Upper lobe of left lung (tissue), 6 donors: ENCODE measurements around the gene GDF3. TPM values are rescaled to one million over a fixed set of nuclear protein-coding genes. Genes with fewer than 3 reads are reported as not detected.
"Not testable (repeated sequence)": the region's sequence is repeated elsewhere in the genome, so short reads cannot be mapped to it uniquely, and the experiment has no call there.

ENCODE experiments used
- ATAC-seq, 2 donors: fragments of 200-7000 bp; cut with Tn5 transposase; one replicate each; pipeline ENCODE4 v1.9.1; 2022; ENCODE audit warnings: mild to moderate bottlenecking in 2 of 2, moderate library complexity in 2 of 2; ENCODE audit not compliant: low FRiP score in 2 of 2
- DNase-seq, 2 donors: peaks; one replicate each; pipeline ENCODE4 v3.0.0-alpha.2; 2019 to 2020
- H3K27ac ChIP-seq, 4 donors: fragments of 200-600 bp; sonication (generic); one replicate each; pipeline ENCODE4 v1.5.1; 2016 to 2019
- H3K27me3 ChIP-seq, 4 donors: fragments of 200-600 bp; sonication (generic); one replicate each; pipeline ENCODE4 v1.5.1; 2017 to 2019
- H3K36me3 ChIP-seq, 4 donors: fragments of 200-600 bp; sonication (generic); one replicate each; pipeline ENCODE4 v1.5.1; 2016 to 2019
- H3K4me1 ChIP-seq, 4 donors: fragments of 200-600 bp; sonication (generic); one replicate each; pipeline ENCODE4 v1.5.1; 2018 to 2019
- H3K4me3 ChIP-seq, 4 donors: fragments of 200-600 bp; sonication (generic); one replicate each; pipeline ENCODE4 v1.5.1; 2017 to 2019; ENCODE audit warnings: mild to moderate bottlenecking in 2 of 4, moderate library complexity in 1 of 4
- H3K9me3 ChIP-seq, 4 donors: fragments of 200-600 bp; sonication (generic); one replicate each; pipeline ENCODE4 v1.5.1; 2018 to 2019
- CTCF ChIP-seq, 6 experiments: fragments of 450-650 bp in 4 of 6; fragments of 200-600 bp in 2 of 6; sonication (generic) in 2 of 6; IDR thresholded peaks; one replicate each; pipeline ENCODE4 v1.5.1; 2016 to 2019; ENCODE audit warnings: antibody characterized with exemption in 6 of 6
- EP300 ChIP-seq, 4 donors: sonication (generic); formaldehyde crosslinking; IDR thresholded peaks; one replicate each; pipeline ENCODE4 v1.5.1; 2017; ENCODE audit warnings: antibody characterized with exemption in 4 of 4, control low read depth in 2 of 4
- POLR2A ChIP-seq, 4 donors: fragments of 450-650 bp; IDR thresholded peaks; one replicate each; pipeline ENCODE4 v1.5.1; 2016 to 2017; ENCODE audit warnings: antibody characterized with exemption in 4 of 4, mild to moderate bottlenecking in 2 of 4
- POLR2AphosphoS5 ChIP-seq, 2 donors: sonication (generic); formaldehyde crosslinking; IDR thresholded peaks; one replicate each; pipeline ENCODE4 v1.5.1; 2017; ENCODE audit warnings: antibody characterized with exemption in 2 of 2
- WGBS, 2 donors: methylation state at CpG; one replicate each; pipeline ENCODE4 v1.1.5; 2017 to 2018; 5-methylcytosine and 5-hydroxymethylcytosine counted together
- total RNA-seq, 6 donors: library from RNA; depleted of rRNA in 4 of 6; stranded (reverse); fragments of >200 nt in 4 of 6; gene quantifications; one replicate each; pipeline versions ENCODE4 v1.1.0 to v1.2.1, GENCODE V29; 2016 to 2021
- donor health status: DM: no; HTN: no; CAD: no; lungs with moderate emphysema.
- donor health status: DM: no; HTN: yes; CAD: no; lungs with severe emphysema.

The GDF3 gene
- total RNA-seq, 6 donors from 2014 or later, result 0.20 TPM; not detected in 5

GRCh38 chr12:7642287-7642686 is 53.3 kb downstream of the GDF3 start:
- H3K4me3 ChIP-seq, result no peak overlapping the region
- 82 to 83% methylated on average over 1 of the region's 1 CpG for WGBS, 2 donors

GRCh38 chr12:7640123-7640995 is 55.2 kb downstream of the GDF3 start:
- H3K27ac ChIP-seq, H3K27me3 ChIP-seq, H3K9me3 ChIP-seq, H3K36me3 ChIP-seq: not testable (repeated sequence)
- DNase-seq, result peak in 1 of 2 donors; percentile 88
- ATAC-seq, result peak in 1 of 2 donors; percentile 12
- Histone ChIP-seq H3K4me3 (peak overlapping the region in 3 of 4 donors; percentile 20 to 43 (median 43)), H3K4me1 (peaks cover under 1 to 12% (median 6%) of the 10 kb centered on the region in 4 donors)
- WGBS, 2 donors, result 75% methylated on average over 26 to 31 of the region's 40 CpGs

More at GRCh38 chr12:7642287-7642686, 53.3 kb downstream of the GDF3 start:
- no peak for ATAC-seq
- Histone ChIP-seq H3K27ac (no peak overlapping the region), H3K27me3 (no peaks in the 10 kb centered on the region), H3K36me3 (no peaks in the 10 kb centered on the region), H3K9me3 (no peaks in the 10 kb centered on the region), H3K4me1 (peaks cover 4 to 12% (median 6%) of the 10 kb centered on the region in 4 donors)
- no peak for DNase-seq
- TF ChIP-seq EP300 (IDR thresholded peaks at IDR 0.05), result no peak
- no peak for TF ChIP-seq POLR2AphosphoS5 (IDR thresholded peaks at IDR 0.05)
- TF ChIP-seq CTCF (IDR thresholded peaks at IDR 0.05), result no peak
- no peak for TF ChIP-seq POLR2A (IDR thresholded peaks at IDR 0.05)

Other genes starting within 250 kb of the GDF3 start
- gene CD163, start 192.0 kb downstream of the GDF3 start, total RNA-seq, result 100 to 1,000 TPM; 267 to 721 (median 394) TPM
- gene APOBEC1, start 29.9 kb downstream of the GDF3 start, total RNA-seq, result not detected
- not detected for gene DPPA3, start 15.7 kb upstream of the GDF3 start, total RNA-seq
- not detected for gene CLEC4C, start 51.6 kb upstream of the GDF3 start, total RNA-seq
- not detected for gene NANOGNB, start 69.4 kb upstream of the GDF3 start, total RNA-seq
- gene NANOG, start 93.6 kb upstream of the GDF3 start, total RNA-seq, result under 1 TPM in 2 of 6 donors, not detected in 4; 0.37 to 0.54 TPM
- gene SLC2A14, start 177.1 kb upstream of the GDF3 start, total RNA-seq, result 1 to 10 TPM in 1 of 6 donors, under 1 TPM in 1, not detected in 4; 0.17 to 3.2 TPM
- gene SLC2A3, start 240.4 kb upstream of the GDF3 start, total RNA-seq, result 100 to 1,000 TPM in 2 of 6 donors, 10 to 100 TPM in 4; 43.0 to 148 (median 63.4) TPM